Measurements from ENCODE around the gene KCNQ2.

KCNQ2 gene

GRCh38 chr20:63495741-63496595 is 23.5 kb upstream of the KCNQ2 start:
- Histone ChIP-seq H3K4me1 (ENCODE audit: control insufficient read depth in 5 of 5, insufficient read depth in 5 of 5, low read length in 5 of 5) (peaks cover 0 to 16% (median 13%) of the 10 kb centered on the region in 5 donors), H3K9me3 (ENCODE audit: control insufficient read depth in 5 of 5, low read length in 5 of 5) (peaks cover 0 to 6% (median 0%) of the 10 kb centered on the region in 5 donors), H3K27me3 (ENCODE audit: control insufficient read depth in 5 of 5, insufficient read depth in 4 of 5, low read length in 5 of 5) (peaks cover 18 to 58% (median 46%) of the 10 kb centered on the region in 5 donors), H3K9ac (ENCODE audit: low read length in 5 of 5) (no peak overlapping the region), H3K4me3 (ENCODE audit: low read depth in 1 of 5, low read length in 5 of 5) (peak overlapping the region; percentile 57 to 64 (median 62)), H3K27ac (ENCODE audit: low read depth, low read length) (no peak overlapping the region), H3K36me3 (ENCODE audit: control insufficient read depth in 5 of 5, insufficient read depth in 5 of 5, low read length in 5 of 5) (no peaks in the 10 kb centered on the region)

DNA sequence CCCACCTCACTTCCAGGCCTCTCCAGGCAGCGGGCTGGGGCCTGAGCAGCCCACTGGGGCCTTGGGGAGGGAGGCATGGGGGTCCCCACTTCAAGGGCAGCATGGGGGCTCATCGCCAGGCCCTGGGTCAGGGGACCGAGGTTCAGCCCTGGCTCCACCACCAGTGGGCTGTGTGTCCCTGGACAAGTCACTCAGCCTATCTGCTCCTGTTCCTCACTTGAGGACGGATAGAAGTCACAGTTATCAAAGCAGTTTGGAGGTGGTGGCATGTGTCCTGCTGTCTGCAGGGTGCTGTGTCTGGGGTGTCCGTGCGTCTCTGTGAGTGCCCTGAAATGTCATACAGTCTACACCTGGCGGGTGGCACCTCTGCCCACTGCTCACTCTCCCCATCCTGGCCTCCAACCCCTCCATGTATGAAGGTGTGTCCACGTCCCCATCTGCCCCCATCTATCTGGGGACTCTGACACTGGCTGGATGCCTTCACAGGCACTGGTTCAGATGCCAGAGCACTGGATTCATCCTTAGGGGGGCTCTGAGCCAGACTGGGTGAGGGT is 22.8 kb upstream of the KCNQ2 start:
- Histone ChIP-seq H3K9ac (ENCODE audit: low read length in 5 of 5) (no peak overlapping the region), H3K4me1 (ENCODE audit: control insufficient read depth in 5 of 5, insufficient read depth in 5 of 5, low read length in 5 of 5) (peaks cover 0 to 16% (median 13%) of the 10 kb centered on the region in 5 donors), H3K36me3 (ENCODE audit: control insufficient read depth in 5 of 5, insufficient read depth in 5 of 5, low read length in 5 of 5) (no peaks in the 10 kb centered on the region)

DNA sequence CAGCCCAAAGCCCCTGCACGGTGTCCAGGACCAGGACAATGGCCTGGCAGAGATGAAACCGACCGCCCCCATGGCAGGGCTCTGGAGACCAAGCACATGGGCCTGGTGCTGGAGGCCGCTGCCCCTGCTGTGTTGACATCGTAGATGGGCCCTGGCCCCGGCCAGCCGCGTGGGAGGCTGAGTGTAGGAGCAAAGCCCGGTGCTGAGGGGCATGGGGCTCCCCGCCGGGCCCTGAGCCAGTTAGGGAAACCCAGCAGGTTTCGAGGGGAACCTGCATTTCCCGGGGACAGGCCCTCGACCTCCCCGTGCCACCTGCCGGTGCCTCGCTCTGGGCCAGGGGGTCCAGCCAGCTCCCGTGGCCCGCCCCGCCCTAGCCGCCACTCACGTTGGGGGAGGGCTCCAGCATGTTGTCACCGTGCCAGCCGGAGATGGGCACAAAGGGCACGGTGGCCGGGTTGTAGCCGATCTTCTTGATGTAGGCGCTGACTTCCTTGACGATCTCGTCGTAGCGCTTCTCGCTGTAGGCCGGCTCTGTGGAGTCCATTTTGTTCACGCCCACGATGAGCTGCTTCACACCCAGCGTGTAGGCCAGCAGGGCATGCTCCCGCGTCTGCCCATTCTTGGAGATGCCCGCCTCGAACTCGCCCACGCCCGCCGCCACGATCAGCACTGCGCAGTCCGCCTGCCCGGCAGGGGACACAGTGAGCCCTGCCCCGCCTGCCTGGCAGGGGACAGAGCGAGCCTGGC is 22.1 kb upstream of the KCNQ2 start:
- Histone ChIP-seq H3K4me1 (ENCODE audit: control insufficient read depth in 5 of 5, insufficient read depth in 5 of 5, low read length in 5 of 5) (peaks cover 0 to 16% (median 13%) of the 10 kb centered on the region in 5 donors), H3K27me3 (ENCODE audit: control insufficient read depth in 5 of 5, insufficient read depth in 4 of 5, low read length in 5 of 5) (peaks cover 13 to 57% (median 41%) of the 10 kb centered on the region in 5 donors), H3K36me3 (ENCODE audit: control insufficient read depth in 5 of 5, insufficient read depth in 5 of 5, low read length in 5 of 5) (no peaks in the 10 kb centered on the region), H3K27ac (ENCODE audit: low read depth, low read length) (no peak overlapping the region), H3K9me3 (ENCODE audit: control insufficient read depth in 5 of 5, low read length in 5 of 5) (peaks cover 0 to 6% (median 0%) of the 10 kb centered on the region in 5 donors), H3K4me3 (ENCODE audit: low read depth in 1 of 5, low read length in 5 of 5) (no peak overlapping the region), H3K9ac (ENCODE audit: low read length in 5 of 5) (no peak overlapping the region)

More for the DNA sequence above, 22.8 kb upstream of the KCNQ2 start:
- Histone ChIP-seq H3K27me3 (ENCODE audit: control insufficient read depth in 5 of 5, insufficient read depth in 4 of 5, low read length in 5 of 5) (peaks cover 17 to 56% (median 45%) of the 10 kb centered on the region in 5 donors), H3K27ac (ENCODE audit: low read depth, low read length) (no peak overlapping the region), H3K4me3 (ENCODE audit: low read depth in 1 of 5, low read length in 5 of 5) (no peak overlapping the region), H3K9me3 (ENCODE audit: control insufficient read depth in 5 of 5, low read length in 5 of 5) (peaks cover 0 to 6% (median 0%) of the 10 kb centered on the region in 5 donors)

GRCh38 chr20:63494084-63494419 is 21.6 kb upstream of the KCNQ2 start:
- Histone ChIP-seq H3K27ac (ENCODE audit: low read depth, low read length) (no peak overlapping the region), H3K9me3 (ENCODE audit: control insufficient read depth in 5 of 5, low read length in 5 of 5) (peaks cover 0 to 6% (median 0%) of the 10 kb centered on the region in 5 donors), H3K27me3 (ENCODE audit: control insufficient read depth in 5 of 5, insufficient read depth in 4 of 5, low read length in 5 of 5) (peaks cover 10 to 56% (median 39%) of the 10 kb centered on the region in 5 donors), H3K36me3 (ENCODE audit: control insufficient read depth in 5 of 5, insufficient read depth in 5 of 5, low read length in 5 of 5) (no peaks in the 10 kb centered on the region), H3K4me3 (ENCODE audit: low read depth in 1 of 5, low read length in 5 of 5) (no peak overlapping the region), H3K9ac (ENCODE audit: low read length in 5 of 5) (no peak overlapping the region), H3K4me1 (ENCODE audit: control insufficient read depth in 5 of 5, insufficient read depth in 5 of 5, low read length in 5 of 5) (peaks cover 0 to 12% (median 8%) of the 10 kb centered on the region in 5 donors)

GRCh38 chr20:63493563-63494020 is 21.1 kb upstream of the KCNQ2 start:
- H3K4me1 ChIP-seq (ENCODE audit: control insufficient read depth in 5 of 5, insufficient read depth in 5 of 5, low read length in 5 of 5) = peaks cover 0 to 12% (median 8%) of the 10 kb centered on the region in 5 donors
- H3K36me3 ChIP-seq (ENCODE audit: control insufficient read depth in 5 of 5, insufficient read depth in 5 of 5, low read length in 5 of 5) = no peaks in the 10 kb centered on the region
- H3K27me3 ChIP-seq (ENCODE audit: control insufficient read depth in 5 of 5, insufficient read depth in 4 of 5, low read length in 5 of 5) = peaks cover 14 to 60% (median 44%) of the 10 kb centered on the region in 5 donors
- no peak overlapping the region for H3K4me3 ChIP-seq (ENCODE audit: low read depth in 1 of 5, low read length in 5 of 5)
- H3K9ac ChIP-seq (ENCODE audit: low read length in 5 of 5) = no peak overlapping the region
- H3K9me3 ChIP-seq (ENCODE audit: control insufficient read depth in 5 of 5, low read length in 5 of 5) = peaks cover 0 to 6% (median 0%) of the 10 kb centered on the region in 5 donors
- H3K27ac ChIP-seq (ENCODE audit: low read depth, low read length) = no peak overlapping the region

- H3K9me3 ChIP-seq (ENCODE audit: control insufficient read depth in 5 of 5, low read length in 5 of 5) = peaks cover 0 to 6% (median 0%) of the 10 kb centered on the region in 5 donors
- H3K9ac ChIP-seq (ENCODE audit: low read length in 5 of 5) = no peak overlapping the region
- peaks cover 0 to 8% (median 7%) of the 10 kb centered on the region in 5 donors for H3K4me1 ChIP-seq (ENCODE audit: control insufficient read depth in 5 of 5, insufficient read depth in 5 of 5, low read length in 5 of 5)
- peaks cover 15 to 56% (median 43%) of the 10 kb centered on the region in 5 donors for H3K27me3 ChIP-seq (ENCODE audit: control insufficient read depth in 5 of 5, insufficient read depth in 4 of 5, low read length in 5 of 5)
- no peak overlapping the region for H3K27ac ChIP-seq (ENCODE audit: low read depth, low read length)
- H3K36me3 ChIP-seq (ENCODE audit: control insufficient read depth in 5 of 5, insufficient read depth in 5 of 5, low read length in 5 of 5) = no peaks in the 10 kb centered on the region
- no peak overlapping the region for H3K4me3 ChIP-seq (ENCODE audit: low read depth in 1 of 5, low read length in 5 of 5)
Measured at GRCh38 chr20:63492982-63493381, 20.5 kb upstream of the KCNQ2 start.

DNA sequence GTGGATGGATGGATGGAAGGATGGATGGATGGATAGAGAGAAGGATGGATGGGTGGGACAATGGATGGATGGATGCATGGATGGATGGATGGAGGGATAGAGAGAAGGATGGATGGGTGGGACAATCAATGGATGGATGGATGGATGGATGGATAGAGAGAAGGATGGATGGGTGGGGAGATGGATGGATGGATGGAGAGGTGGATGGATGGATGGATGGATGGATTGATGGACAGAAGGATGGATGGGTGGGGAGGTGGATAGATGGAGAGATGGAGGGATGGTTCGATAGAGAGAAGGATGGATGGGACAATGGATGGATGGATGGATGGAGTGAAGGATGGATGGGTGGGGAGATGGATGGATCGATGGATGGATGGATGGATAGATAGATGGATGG is 20.1 kb upstream of the KCNQ2 start:
- peaks cover 0 to 6% (median 0%) of the 10 kb centered on the region in 5 donors for H3K9me3 ChIP-seq (ENCODE audit: control insufficient read depth in 5 of 5, low read length in 5 of 5)
- H3K27me3 ChIP-seq (ENCODE audit: control insufficient read depth in 5 of 5, insufficient read depth in 4 of 5, low read length in 5 of 5) = peaks cover 15 to 56% (median 41%) of the 10 kb centered on the region in 5 donors
- H3K36me3 ChIP-seq (ENCODE audit: control insufficient read depth in 5 of 5, insufficient read depth in 5 of 5, low read length in 5 of 5) = no peaks in the 10 kb centered on the region
- no peak overlapping the region for H3K27ac ChIP-seq (ENCODE audit: low read depth, low read length)
- H3K4me3 ChIP-seq (ENCODE audit: low read depth in 1 of 5, low read length in 5 of 5) = no peak overlapping the region
- no peak overlapping the region for H3K9ac ChIP-seq (ENCODE audit: low read length in 5 of 5)
- H3K4me1 ChIP-seq (ENCODE audit: control insufficient read depth in 5 of 5, insufficient read depth in 5 of 5, low read length in 5 of 5) = peaks cover 0 to 8% (median 6%) of the 10 kb centered on the region in 5 donors

GRCh38 chr20:63491635-63492230 is 19.3 kb upstream of the KCNQ2 start:
- H3K27me3 ChIP-seq (ENCODE audit: control insufficient read depth in 5 of 5, insufficient read depth in 4 of 5, low read length in 5 of 5) = peaks cover 13 to 53% (median 38%) of the 10 kb centered on the region in 5 donors
- H3K36me3 ChIP-seq (ENCODE audit: control insufficient read depth in 5 of 5, insufficient read depth in 5 of 5, low read length in 5 of 5) = no peaks in the 10 kb centered on the region
- H3K9ac ChIP-seq (ENCODE audit: low read length in 5 of 5) = no peak overlapping the region
- no peak overlapping the region for H3K4me3 ChIP-seq (ENCODE audit: low read depth in 1 of 5, low read length in 5 of 5)
- H3K4me1 ChIP-seq (ENCODE audit: control insufficient read depth in 5 of 5, insufficient read depth in 5 of 5, low read length in 5 of 5) = peaks cover 0 to 8% (median 6%) of the 10 kb centered on the region in 5 donors
- peaks cover 0 to 6% (median 0%) of the 10 kb centered on the region in 5 donors for H3K9me3 ChIP-seq (ENCODE audit: control insufficient read depth in 5 of 5, low read length in 5 of 5)
- H3K27ac ChIP-seq (ENCODE audit: low read depth, low read length) = no peak overlapping the region

DNA sequence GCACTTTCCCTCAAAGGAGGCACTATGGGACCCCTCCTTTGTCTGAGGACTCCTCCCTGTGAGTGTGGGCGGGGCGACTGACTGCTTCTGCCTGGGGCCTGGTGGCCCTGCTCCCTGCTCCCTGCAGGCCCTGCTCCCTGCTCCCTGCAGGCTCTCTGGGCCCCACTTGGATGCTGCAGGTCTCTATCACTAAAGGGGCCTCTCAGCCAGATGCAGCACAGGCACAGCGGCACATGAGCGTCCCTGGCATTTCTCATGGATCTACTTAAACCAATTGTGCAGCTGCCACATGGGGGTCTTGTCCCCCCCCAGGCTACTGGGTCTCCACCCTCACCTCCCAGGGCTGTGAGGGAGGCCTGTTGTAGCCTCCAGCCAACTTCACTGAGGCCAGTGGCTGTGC is 18.6 kb upstream of the KCNQ2 start:
- Histone ChIP-seq H3K36me3 (ENCODE audit: control insufficient read depth in 5 of 5, insufficient read depth in 5 of 5, low read length in 5 of 5) (no peaks in the 10 kb centered on the region), H3K9ac (ENCODE audit: low read length in 5 of 5) (no peak overlapping the region), H3K27ac (ENCODE audit: low read depth, low read length) (no peak overlapping the region), H3K4me3 (ENCODE audit: low read depth in 1 of 5, low read length in 5 of 5) (no peak overlapping the region), H3K4me1 (ENCODE audit: control insufficient read depth in 5 of 5, insufficient read depth in 5 of 5, low read length in 5 of 5) (peaks cover 0 to 3% (median 0%) of the 10 kb centered on the region in 5 donors), H3K9me3 (ENCODE audit: control insufficient read depth in 5 of 5, low read length in 5 of 5) (peaks cover 0 to 6% (median 5%) of the 10 kb centered on the region in 5 donors), H3K27me3 (ENCODE audit: control insufficient read depth in 5 of 5, insufficient read depth in 4 of 5, low read length in 5 of 5) (peaks cover 17 to 47% (median 38%) of the 10 kb centered on the region in 5 donors)
